PC-3 (cell line): Measurements from ENCODE around the gene BAZ2B.

Experiments used
- CTCF ChIP-seq: fragments of 300-600 bp; sonication (generic); conservative IDR thresholded peaks from 2 replicates; pipeline ENCODE4 v1.5.1; 2017; ENCODE audit warnings: antibody characterized with exemption, low read depth, mild to moderate bottlenecking, low read length
- EZH2 ChIP-seq: fragments of 300-600 bp; sonication (generic); IDR thresholded peaks from one replicate; pipeline ENCODE4 v1.6.1; 2017; ENCODE audit warnings: antibody characterized with exemption, mild to moderate bottlenecking, low read length; ENCODE audit not compliant: unreplicated experiment

DNA sequence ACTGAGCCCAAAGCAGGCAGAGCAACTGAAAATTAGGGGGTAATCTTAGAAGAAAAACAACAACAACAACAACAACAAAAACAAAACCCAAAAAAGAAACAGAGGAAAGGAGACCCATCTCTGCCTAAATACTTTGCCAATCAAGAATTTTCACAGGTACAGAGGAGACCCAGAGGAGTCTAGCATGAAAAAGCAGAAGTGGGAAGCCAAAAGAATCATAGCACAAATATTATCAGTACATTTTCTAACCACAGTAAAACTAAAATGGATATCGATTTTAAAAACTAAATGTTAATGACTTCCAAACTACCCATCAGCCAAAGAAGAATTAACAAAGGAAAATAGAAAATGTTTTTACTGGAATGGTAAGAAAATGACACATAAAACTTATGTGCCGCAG is 148.1 kb downstream of the BAZ2B start:
- TF ChIP-seq CTCF (no peak), EZH2 (no peak)
